Activated B cell treated with CpG ODN at 0.5 μM for 24 hours (primary cell): ENCODE data around the gene HOXD11. TPM values are rescaled to one million over a fixed set of nuclear protein-coding genes. Genes with fewer than 3 reads are reported as not detected.

Experiments used
- ATAC-seq: fragments of 200-7000 bp; cut with Tn5 transposase; one replicate; pipeline ENCODE4 v1.10.0; 2021; ENCODE audit warnings: low read depth, mild to moderate bottlenecking, moderate library complexity
- CTCF ChIA-PET: fragments of 350-600 bp; sonication (Branson Sonifier 250); formaldehyde crosslinking; loops from one replicate; lab custom pipeline; 2021; ENCODE audit warnings: antibody characterized with exemption; lab: Charles Lee
- POLR2A ChIA-PET: fragments of 350-600 bp; sonication (Branson Sonifier 250); formaldehyde crosslinking; loops from one replicate; lab custom pipeline; 2021; ENCODE audit warnings: antibody characterized with exemption; lab: Charles Lee
- DNase-seq: peaks from one replicate; pipeline ENCODE4 v3.0.0; 2022
- H3K27ac Mint-ChIP-seq: one replicate; pipeline ENCODE4 v1.8.0; 2020; ENCODE audit warnings: mixed read lengths
- H3K27me3 Mint-ChIP-seq: one replicate; pipeline ENCODE4 v1.8.0; 2021; ENCODE audit warnings: mixed read lengths
- H3K36me3 Mint-ChIP-seq: one replicate; pipeline ENCODE4 v1.8.0; 2021; ENCODE audit warnings: low read depth, mixed read lengths
- H3K4me1 Mint-ChIP-seq: one replicate; pipeline ENCODE4 v1.8.0; 2021; ENCODE audit warnings: mixed read lengths
- H3K4me3 Mint-ChIP-seq: one replicate; pipeline ENCODE4 v1.8.0; 2020; ENCODE audit warnings: mild to moderate bottlenecking, mixed read lengths
- H3K9me3 Mint-ChIP-seq: one replicate; pipeline ENCODE4 v1.8.0; 2020; ENCODE audit warnings: mixed read lengths
- CTCF ChIP-seq: fragments of 200-600 bp; IDR thresholded peaks from one replicate; pipeline ENCODE4 v1.8.0; 2022; ENCODE audit warnings: antibody characterized with exemption, mild to moderate bottlenecking
- intact Hi-C: fragments of 100-400 bp; cut with micrococcal nuclease; formaldehyde crosslinking; loops from one replicate; pipeline ENCODE4 v1.15.1; 2024
- total RNA-seq: library from RNA; stranded (reverse); gene quantifications from 2 replicates; pipeline ENCODE4 v1.2.3, GENCODE V29; 2022

HOXD11 gene
- total RNA-seq, 1 donor from 2014 or later, result not detected

DNA sequence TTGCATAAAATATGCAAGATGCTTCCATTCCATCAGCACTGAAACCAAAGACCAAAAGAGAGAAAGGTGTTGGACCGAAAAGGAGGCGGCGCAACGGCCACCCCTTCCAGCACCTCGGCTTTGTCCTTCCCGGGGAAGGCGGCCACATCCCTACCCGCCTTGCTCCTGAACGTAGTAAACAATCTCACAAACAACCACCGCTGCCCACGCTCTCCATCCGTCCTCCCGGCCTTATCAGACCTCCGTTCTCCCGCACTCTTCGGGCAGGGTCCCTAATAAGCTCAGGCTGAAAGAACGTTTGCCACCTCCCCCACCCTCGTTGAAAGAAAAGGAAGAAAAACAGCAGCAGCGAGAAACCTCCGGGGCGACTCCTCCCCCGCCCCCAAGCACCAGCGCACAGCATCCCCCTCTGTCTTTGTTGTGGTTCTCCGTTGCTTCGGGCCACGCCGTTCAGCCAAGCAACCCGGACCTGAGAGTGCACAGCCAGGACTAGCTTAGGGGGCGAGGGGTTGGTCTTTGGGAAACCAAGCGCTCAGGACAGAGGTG, 27.7 kb upstream of the HOXD11 start:
- CTCF ChIA-PET, result no interaction called here

DNA sequence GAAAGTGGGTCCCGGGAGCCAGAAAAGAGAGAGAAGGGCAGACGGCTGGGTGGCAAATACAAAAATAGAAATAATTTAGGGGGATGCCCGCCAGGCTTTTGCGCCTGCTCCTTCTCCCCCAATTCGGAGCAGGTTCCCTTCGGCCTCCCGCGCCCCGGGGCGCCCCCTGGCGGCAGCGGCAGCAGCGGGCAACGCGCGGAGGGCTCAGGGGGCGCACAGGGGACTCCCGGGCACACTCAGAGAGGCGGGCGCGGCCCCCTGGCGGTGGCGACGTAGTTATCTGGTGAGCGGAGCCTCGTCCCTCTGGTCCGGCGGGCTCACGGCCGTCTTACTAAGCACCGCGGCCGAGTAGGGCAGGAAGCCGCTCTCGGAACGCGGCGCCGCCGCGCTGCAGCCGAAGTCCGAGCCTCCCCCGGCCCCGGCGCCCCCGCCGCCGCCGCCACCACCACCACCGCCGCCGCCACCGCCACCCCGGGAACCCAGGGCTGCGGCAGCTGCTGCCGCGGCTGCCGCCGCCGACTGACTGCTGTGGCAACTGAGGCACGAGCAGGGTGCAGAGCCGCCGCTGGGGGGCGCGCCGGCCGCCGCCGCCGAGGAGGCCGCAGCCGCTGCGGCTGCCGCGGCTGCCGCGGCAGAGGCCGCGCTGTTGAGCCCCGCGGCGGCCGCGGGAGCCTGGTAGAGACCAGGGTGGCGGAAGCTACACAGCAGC, 27.1 kb upstream of the HOXD11 start:
- intact Hi-C loops, result loop anchor here (2.0 to 5.0 kb wide), 2 partner anchors 79 to 1743 kb away; no protein-coding TSS in a partner anchor
- no peak for TF ChIP-seq CTCF
- no peak for ATAC-seq
- CTCF ChIA-PET, result no interaction called here
- Mint-ChIP-seq H3K27me3 (peaks cover 65% of the 10 kb centered on the region), H3K9me3 (peaks cover 2% of the 10 kb centered on the region), H3K27ac (peak overlapping the region; percentile 66), H3K36me3 (peaks cover 5% of the 10 kb centered on the region), H3K4me1 (peaks cover 7% of the 10 kb centered on the region), H3K4me3 (peak overlapping the region; percentile 53)
- POLR2A ChIA-PET, result no interaction called here
- no peak for DNase-seq

More for the DNA sequence above, 27.7 kb upstream of the HOXD11 start:
- H3K4me3 Mint-ChIP-seq, result peak overlapping the region; percentile 53
- no peak for DNase-seq
- intact Hi-C loops, result loop anchor here (2.0 to 5.0 kb wide), 2 partner anchors 79 to 1742 kb away; no protein-coding TSS in a partner anchor
- no peak for TF ChIP-seq CTCF
- ATAC-seq, result no peak
- peaks cover 7% of the 10 kb centered on the region for H3K4me1 Mint-ChIP-seq
- H3K36me3 Mint-ChIP-seq, result peaks cover 5% of the 10 kb centered on the region
- peaks cover 2% of the 10 kb centered on the region for H3K9me3 Mint-ChIP-seq
- H3K27ac Mint-ChIP-seq, result peak overlapping the region; percentile 66
- H3K27me3 Mint-ChIP-seq, result peaks cover 64% of the 10 kb centered on the region
- POLR2A ChIA-PET, result no interaction called here

GRCh38 chr2:176080540-176081375, 26.3 kb upstream of the HOXD11 start:
- Mint-ChIP-seq H3K4me1 (peaks cover 7% of the 10 kb centered on the region), H3K27ac (peak overlapping the region; percentile 46), H3K36me3 (peaks cover 5% of the 10 kb centered on the region), H3K27me3 (peaks cover 64% of the 10 kb centered on the region), H3K4me3 (peak overlapping the region; percentile 7), H3K9me3 (peaks cover 2% of the 10 kb centered on the region)
- no peak for DNase-seq
- ATAC-seq, result no peak
- no peak for TF ChIP-seq CTCF
- CTCF ChIA-PET, result no interaction called here
- POLR2A ChIA-PET, result no interaction called here
- intact Hi-C loops, result no loop called here

DNA sequence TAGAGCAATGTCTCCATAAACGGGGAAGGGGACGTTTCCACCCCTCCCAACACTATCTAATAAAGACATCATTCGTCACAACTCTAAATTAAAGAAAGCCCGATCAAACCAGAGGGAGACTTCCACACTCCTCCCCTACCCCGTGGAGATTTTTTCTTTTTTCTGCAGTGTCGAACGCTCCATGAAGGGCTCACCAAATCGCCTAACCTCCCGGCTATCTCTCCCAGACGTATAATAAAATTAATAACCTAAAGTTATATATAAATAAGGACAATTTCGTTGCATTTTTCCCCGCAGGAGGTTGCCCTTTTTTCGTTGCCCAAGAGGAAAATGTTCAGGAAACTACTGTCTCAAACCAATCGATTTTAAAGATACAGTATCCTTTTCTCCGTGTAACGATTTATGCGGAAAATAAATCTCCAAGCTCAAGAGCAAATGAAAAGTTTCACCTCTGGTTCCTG, 25.7 kb upstream of the HOXD11 start:
- Mint-ChIP-seq H3K4me3 (no peak overlapping the region), H3K36me3 (peaks cover 5% of the 10 kb centered on the region), H3K27me3 (peaks cover 62% of the 10 kb centered on the region), H3K4me1 (peaks cover 7% of the 10 kb centered on the region), H3K27ac (peak overlapping the region; percentile 46), H3K9me3 (peaks cover 2% of the 10 kb centered on the region)
- intact Hi-C loops, result no loop called here
- DNase-seq (no peak), ATAC-seq (no peak)
- TF ChIP-seq CTCF, result no peak
- POLR2A ChIA-PET, result no interaction called here
- CTCF ChIA-PET, result interaction anchor here (1.1 kb wide), 1 partner anchor 46 kb away, joined by 3 read pairs; no protein-coding TSS in a partner anchor
